Adipocyte (in vitro differentiated cells): Measurements from ENCODE around the gene ZNF850.

Source experiments
- DNase-seq: peaks from one replicate; pipeline ENCODE4 v3.0.0-alpha.2; 2015; ENCODE audit warnings: low read depth
- H3K27me3 ChIP-seq: replicated peaks from 2 replicates; pipeline ENCODE4 v1.7.0; 2013; ENCODE audit warnings: mild to moderate bottlenecking, low read length, moderate library complexity; ENCODE audit not compliant: control insufficient read depth, insufficient read depth
- H3K36me3 ChIP-seq: 2 replicates; pipeline ENCODE4 v1.7.0; 2013; ENCODE audit warnings: low read length, mild to moderate bottlenecking, moderate library complexity; ENCODE audit not compliant: control insufficient read depth, insufficient read depth, severe bottlenecking
- H3K4me1 ChIP-seq: 2 replicates; pipeline ENCODE4 v1.7.0; 2013; ENCODE audit warnings: mild to moderate bottlenecking, low read length, moderate library complexity; ENCODE audit not compliant: control insufficient read depth, insufficient read depth
- H3K4me3 ChIP-seq: 2 replicates; pipeline ENCODE4 v1.7.0; 2013; ENCODE audit warnings: mild to moderate bottlenecking, low read length, moderate library complexity
- H3K9ac ChIP-seq: 2 replicates; pipeline ENCODE4 v1.7.0; 2013; ENCODE audit warnings: mild to moderate bottlenecking, low read length, moderate library complexity
- H3K9me3 ChIP-seq: 2 replicates; pipeline ENCODE4 v1.7.0; 2013; ENCODE audit warnings: mild to moderate bottlenecking, low read length, moderate library complexity; ENCODE audit not compliant: control insufficient read depth

The ZNF850 gene

DNA sequence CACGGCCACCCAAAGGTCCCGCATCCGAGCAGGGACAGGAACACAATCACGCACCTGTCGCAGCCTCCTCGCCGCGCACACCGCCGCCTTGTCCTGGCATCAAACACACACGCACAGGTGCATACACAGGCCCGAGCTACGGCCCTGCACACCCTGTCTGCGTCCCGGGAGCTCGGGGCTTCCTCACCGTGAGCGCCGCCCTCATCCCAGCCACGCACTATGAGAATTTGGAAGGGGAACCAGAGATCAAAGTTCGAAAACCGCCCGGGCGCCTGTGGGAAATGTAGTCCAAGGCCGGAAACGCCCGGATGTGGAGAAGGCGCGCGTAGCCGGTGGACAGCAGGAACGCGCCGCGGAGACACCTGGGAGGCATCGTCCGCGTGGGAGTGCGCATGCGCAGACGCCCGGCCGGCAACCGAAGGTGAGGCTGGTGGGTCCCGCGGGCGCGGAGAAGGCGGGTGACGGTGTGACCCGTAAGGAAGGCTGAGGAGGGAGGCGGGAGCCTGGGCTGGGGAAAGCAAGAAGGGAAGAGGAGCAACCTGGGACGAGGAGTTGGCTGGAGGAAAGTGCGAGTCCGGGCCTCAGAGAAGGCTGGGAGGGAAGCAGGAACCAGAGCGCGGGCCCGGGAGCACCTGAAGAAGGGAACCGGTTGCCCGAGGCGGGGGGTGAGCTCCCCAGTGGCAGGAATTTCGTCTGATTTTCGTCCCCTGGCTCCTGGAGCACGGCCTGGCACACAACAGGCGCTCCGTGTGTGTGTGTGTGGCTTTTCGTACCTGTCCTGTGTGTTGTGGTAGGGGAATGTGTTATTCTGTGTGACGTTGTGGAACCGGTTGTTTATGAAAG, 85.2 kb downstream of the ZNF850 start, which contains the start of gene ZNF567:
TSS of gene ZNF567 (plus strand) at position 399 of the 843 bp plus-strand sequence. CDS start 7,256 bp downstream, outside the sequence.
- DNase-seq, result peak; percentile 98
- H3K27me3 ChIP-seq, result no peaks in the 10 kb centered on the region
- peak within 1 kb of the TSS; percentile 91 for H3K9ac ChIP-seq
- H3K9me3 ChIP-seq, result peaks cover 19% of the 10 kb centered on the region
- H3K4me1 ChIP-seq, result peaks cover 11% of the 10 kb centered on the region
- H3K4me3 ChIP-seq, result peak within 1 kb of the TSS; percentile 99
- peaks cover 32% of the 10 kb centered on the region for H3K36me3 ChIP-seq

DNA sequence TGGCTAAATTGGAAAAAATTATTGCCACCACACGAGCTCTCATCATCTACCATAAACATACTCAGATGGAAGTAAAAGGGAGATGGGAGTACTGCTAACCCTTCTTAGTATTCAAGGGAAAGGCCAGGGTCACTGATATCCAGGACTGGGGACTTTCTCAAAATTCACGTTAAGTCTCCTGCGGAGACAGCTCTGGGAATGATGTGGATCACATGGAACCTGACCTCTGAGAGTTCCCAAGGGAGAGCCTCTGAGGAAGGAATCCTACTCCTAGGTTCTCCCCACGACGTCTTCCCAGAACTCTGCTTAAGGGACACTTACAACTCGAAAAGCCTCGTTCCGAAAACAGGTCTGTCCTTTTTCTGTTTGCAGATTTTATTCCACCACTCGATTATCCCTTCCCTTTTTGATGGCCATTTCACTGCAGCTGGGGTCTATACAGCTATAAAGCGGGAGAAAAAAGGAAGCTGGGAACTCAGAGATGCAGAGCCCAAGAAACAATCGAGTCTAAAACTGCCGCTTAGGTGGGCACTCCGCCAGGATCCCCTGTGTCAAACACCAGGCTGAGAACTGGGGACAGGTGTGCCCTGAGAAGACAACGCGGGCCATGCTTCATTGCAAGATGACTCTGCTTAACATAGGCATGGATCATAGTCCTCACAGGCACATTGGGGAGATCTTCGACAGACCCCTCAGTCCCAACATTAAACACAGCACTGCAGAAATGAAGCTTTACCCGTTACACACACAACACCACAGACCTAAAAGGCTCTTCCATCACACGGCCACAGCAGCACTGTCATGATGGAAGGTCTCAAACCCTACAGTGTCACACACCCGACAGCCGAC, 86.0 kb downstream of the ZNF850 start:
- Histone ChIP-seq H3K9me3 (peaks cover 11% of the 10 kb centered on the region), H3K4me1 (peaks cover 11% of the 10 kb centered on the region), H3K9ac (peak overlapping the region; percentile 91), H3K36me3 (peaks cover 27% of the 10 kb centered on the region), H3K4me3 (peak overlapping the region; percentile 99), H3K27me3 (no peaks in the 10 kb centered on the region)
- no peak for DNase-seq

DNA sequence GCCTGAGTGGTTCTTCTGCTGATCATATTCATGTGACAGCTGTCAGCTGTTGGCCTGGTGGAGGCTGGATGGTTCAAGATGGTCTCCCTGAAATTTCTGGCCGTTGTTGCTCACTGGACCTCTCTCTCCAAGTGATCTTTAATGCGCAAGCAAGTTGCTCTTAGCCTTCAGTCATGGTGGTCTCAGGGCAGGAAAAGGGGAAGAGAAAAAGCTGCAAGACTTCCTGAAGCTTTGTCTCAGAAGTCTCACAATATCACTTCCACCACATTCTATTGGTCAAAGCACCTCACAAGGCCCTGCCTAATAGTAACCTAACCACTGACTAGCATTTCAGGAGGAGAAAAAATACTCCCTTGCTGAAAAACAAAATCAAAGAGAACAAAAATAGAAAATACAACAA, 86.8 kb downstream of the ZNF850 start:
- Histone ChIP-seq H3K9me3 (peaks cover 4% of the 10 kb centered on the region), H3K4me3 (no peak overlapping the region), H3K36me3 (peaks cover 20% of the 10 kb centered on the region), H3K9ac (no peak overlapping the region), H3K4me1 (peaks cover 11% of the 10 kb centered on the region), H3K27me3 (no peaks in the 10 kb centered on the region)
- DNase-seq, result no peak

DNA sequence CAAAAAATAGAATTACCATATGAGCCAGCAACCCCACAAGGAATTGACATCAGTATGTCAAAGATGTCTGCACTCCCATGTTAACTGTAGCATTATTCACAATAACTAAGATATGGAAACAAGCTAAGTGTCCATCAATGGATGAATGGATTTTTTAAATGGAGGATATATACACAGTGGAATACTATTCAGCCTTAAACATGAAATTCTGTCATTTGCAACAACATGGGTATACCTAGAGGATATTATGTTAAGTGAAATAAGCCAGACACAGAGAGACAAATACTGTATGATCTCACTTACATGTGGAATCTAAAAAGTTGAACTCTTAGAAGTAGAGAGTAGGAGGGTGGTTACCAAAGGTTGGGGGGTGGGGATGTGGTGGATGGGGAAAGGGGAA, 93.2 kb downstream of the ZNF850 start:
- H3K9me3 ChIP-seq, result no peaks in the 10 kb centered on the region
- no peaks in the 10 kb centered on the region for H3K27me3 ChIP-seq
- DNase-seq, result no peak
- peaks cover 17% of the 10 kb centered on the region for H3K36me3 ChIP-seq
- no peak overlapping the region for H3K4me3 ChIP-seq
- no peak overlapping the region for H3K9ac ChIP-seq
- H3K4me1 ChIP-seq, result no peaks in the 10 kb centered on the region

DNA sequence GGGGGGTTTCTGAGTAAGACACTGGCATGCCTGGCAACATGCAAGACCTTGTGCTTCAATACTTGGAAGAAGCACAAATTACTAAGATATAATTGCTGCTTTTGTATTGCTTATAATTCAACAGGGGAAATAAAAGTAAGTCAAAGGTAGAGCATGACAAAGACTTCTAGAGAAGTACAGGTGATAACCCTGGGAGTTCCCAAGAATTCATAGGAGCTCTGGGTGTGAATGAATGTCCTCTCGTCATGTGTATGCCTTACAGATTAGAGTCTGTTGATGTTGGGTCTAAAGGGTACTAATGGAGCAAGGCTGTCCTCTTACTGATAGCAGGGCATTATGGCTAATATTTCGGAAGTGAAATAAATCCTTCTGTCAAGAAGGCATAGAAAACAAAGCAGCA, 98.4 kb downstream of the ZNF850 start:
- Histone ChIP-seq H3K4me3 (no peak overlapping the region), H3K9me3 (peaks cover 3% of the 10 kb centered on the region), H3K27me3 (no peaks in the 10 kb centered on the region), H3K9ac (no peak overlapping the region), H3K36me3 (peaks cover 10% of the 10 kb centered on the region), H3K4me1 (no peaks in the 10 kb centered on the region)
- DNase-seq, result no peak

DNA sequence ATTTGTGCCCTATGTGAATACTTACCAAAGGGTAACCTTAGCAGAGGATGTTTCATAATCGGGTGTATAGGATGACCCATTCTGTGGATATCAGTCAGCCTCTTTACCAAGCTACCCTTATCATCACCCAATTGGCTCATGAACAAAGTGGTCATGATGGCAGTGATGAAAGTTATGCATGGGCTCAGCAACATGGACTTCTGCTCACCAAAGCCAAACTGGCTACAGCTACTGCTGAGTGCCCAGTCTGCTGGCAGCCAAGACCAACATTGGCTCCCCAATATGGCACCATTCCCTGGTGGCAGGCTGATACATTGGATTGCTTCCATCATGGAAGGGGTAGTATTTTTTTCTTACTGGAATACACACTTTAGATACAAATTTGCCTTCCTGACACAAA, 100.2 kb downstream of the ZNF850 start:
- Histone ChIP-seq H3K9me3 (peaks cover 3% of the 10 kb centered on the region), H3K4me3 (no peak overlapping the region), H3K9ac (no peak overlapping the region), H3K27me3 (no peaks in the 10 kb centered on the region), H3K36me3 (no peaks in the 10 kb centered on the region), H3K4me1 (no peaks in the 10 kb centered on the region)
- no peak for DNase-seq

DNA sequence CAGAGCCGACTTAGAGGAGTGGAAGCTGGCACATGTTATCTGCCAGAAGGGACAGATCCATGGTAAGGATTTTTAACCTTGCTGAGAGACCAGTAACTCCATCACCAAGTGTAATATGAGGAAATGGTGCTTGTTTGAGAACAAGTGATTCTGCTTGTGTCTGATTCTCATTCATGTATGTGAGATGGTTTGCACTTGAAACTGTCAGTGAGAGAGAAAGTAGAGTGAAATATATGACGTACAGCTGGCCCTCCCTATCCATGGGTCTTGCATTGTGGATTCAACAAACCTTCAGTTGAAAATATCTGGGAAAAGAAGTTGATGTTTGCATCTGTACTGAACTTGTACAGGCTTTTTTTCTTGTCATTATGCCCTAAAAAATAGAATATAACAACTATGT, 104.0 kb downstream of the ZNF850 start:
- no peak for DNase-seq
- H3K4me1 ChIP-seq, result peaks cover 6% of the 10 kb centered on the region
- no peak overlapping the region for H3K4me3 ChIP-seq
- no peak overlapping the region for H3K9ac ChIP-seq
- H3K9me3 ChIP-seq, result peaks cover 6% of the 10 kb centered on the region
- H3K36me3 ChIP-seq, result peaks cover 12% of the 10 kb centered on the region
- H3K27me3 ChIP-seq, result no peaks in the 10 kb centered on the region

DNA sequence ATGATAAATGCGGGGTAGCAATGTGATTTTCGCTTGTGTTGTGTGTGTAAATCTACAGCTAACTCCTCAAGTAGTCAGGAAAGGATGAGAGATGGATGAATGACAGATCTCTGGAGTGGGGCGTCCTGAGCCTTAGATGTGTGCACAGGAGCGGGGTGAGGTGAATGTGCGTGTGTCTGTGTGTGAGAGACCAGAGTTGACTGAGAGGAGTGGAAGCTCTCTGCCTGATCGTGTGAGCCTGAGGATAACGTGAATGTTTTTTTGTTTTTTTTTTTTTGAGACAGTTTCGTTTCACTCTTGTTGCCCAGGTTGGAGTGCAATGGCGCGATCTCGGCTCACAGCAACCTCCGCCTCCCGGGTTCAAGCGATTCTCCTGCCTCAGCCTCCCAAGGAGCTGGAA, 106.8 kb downstream of the ZNF850 start:
- DNase-seq, result no peak
- peaks cover 36% of the 10 kb centered on the region for H3K36me3 ChIP-seq
- no peaks in the 10 kb centered on the region for H3K27me3 ChIP-seq
- peaks cover 24% of the 10 kb centered on the region for H3K9me3 ChIP-seq
- H3K4me1 ChIP-seq, result peaks cover 6% of the 10 kb centered on the region
- H3K4me3 ChIP-seq, result peak overlapping the region; percentile 99
- peak overlapping the region; percentile 96 for H3K9ac ChIP-seq
